SK-N-SH (cell line): ENCODE measurements around the gene SNX17.

Experiments used
- CHD2 ChIP-seq: fragments of 150-350 bp; IDR thresholded peaks from 2 replicates; pipeline ENCODE4 v1.6.1; 2018; ENCODE audit warnings: low read length; ENCODE audit not compliant: partially characterized antibody
- FOXJ3 ChIP-seq: sonication (generic); formaldehyde crosslinking; IDR thresholded peaks from 2 replicates; pipeline ENCODE4 v1.5.1; 2020; ENCODE audit warnings: mild to moderate bottlenecking, missing genetic modification reagents
- FOXM1 ChIP-seq: IDR thresholded peaks from 2 replicates; pipeline ENCODE4 v1.4.0; 2012; ENCODE audit warnings: low read depth, mild to moderate bottlenecking
- GATA2 ChIP-seq: sonication (generic); formaldehyde crosslinking; IDR thresholded peaks from 2 replicates; pipeline ENCODE4 v1.5.0; 2020; ENCODE audit warnings: mild to moderate bottlenecking, missing genetic modification reagents
- POLR2AphosphoS5 ChIP-seq: IDR thresholded peaks from 2 replicates; pipeline ENCODE4 v1.6.1; 2012; ENCODE audit warnings: low read depth, low read length
- TF ChIP-seq, protein P1 (sequence below): fragments of 200-600 bp; sonication (generic); IDR thresholded peaks from 2 replicates; pipeline ENCODE4 v1.6.1; 2017; ENCODE audit warnings: antibody characterized with exemption, mild to moderate bottlenecking, moderate library complexity
- TF ChIP-seq, protein P2 (sequence below): IDR thresholded peaks from 2 replicates; pipeline ENCODE4 v1.4.0; 2012; ENCODE audit warnings: low read depth, borderline replicate concordance
- TF ChIP-seq, protein P3 (sequence below): IDR thresholded peaks from 2 replicates; pipeline ENCODE4; 2012

DNA sequence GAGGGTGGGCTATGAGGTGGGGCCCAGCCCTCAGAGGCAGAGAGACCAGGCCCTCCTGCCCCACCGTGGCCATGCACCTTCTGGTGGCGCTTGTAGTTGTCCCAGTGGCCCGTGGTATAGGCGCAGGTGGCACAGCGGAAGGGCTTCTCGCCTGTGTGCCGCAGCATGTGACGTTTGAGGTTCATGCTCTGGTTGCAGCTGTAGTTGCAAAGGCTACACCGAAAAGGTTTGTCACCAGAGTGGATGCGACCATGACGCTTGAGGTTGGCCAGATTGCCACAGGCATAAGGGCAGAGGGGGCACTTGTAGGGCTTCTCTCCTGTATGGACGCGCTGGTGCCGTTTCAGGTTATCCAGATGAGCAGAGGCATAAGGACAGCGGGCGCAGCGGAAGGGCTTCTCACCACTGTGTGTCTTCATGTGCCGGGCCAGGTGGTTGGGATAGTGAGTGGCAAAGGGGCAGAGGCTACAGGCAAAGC lies 7.2 kb downstream of the SNX17 start:
- TF ChIP-seq FOXJ3 (CRISPR knock-in tag) (no peak), POLR2AphosphoS5 (no peak; the same call in 1 of the 2 replicates), CHD2 (no peak), GATA2 (CRISPR knock-in tag) (no peak), FOXM1 (no peak)
- TF ChIP-seq, protein P1, sequence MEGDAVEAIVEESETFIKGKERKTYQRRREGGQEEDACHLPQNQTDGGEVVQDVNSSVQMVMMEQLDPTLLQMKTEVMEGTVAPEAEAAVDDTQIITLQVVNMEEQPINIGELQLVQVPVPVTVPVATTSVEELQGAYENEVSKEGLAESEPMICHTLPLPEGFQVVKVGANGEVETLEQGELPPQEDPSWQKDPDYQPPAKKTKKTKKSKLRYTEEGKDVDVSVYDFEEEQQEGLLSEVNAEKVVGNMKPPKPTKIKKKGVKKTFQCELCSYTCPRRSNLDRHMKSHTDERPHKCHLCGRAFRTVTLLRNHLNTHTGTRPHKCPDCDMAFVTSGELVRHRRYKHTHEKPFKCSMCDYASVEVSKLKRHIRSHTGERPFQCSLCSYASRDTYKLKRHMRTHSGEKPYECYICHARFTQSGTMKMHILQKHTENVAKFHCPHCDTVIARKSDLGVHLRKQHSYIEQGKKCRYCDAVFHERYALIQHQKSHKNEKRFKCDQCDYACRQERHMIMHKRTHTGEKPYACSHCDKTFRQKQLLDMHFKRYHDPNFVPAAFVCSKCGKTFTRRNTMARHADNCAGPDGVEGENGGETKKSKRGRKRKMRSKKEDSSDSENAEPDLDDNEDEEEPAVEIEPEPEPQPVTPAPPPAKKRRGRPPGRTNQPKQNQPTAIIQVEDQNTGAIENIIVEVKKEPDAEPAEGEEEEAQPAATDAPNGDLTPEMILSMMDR = no peak
- TF ChIP-seq, protein P2, sequence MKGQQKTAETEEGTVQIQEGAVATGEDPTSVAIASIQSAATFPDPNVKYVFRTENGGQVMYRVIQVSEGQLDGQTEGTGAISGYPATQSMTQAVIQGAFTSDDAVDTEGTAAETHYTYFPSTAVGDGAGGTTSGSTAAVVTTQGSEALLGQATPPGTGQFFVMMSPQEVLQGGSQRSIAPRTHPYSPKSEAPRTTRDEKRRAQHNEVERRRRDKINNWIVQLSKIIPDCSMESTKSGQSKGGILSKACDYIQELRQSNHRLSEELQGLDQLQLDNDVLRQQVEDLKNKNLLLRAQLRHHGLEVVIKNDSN = no peak
- TF ChIP-seq, protein P3, sequence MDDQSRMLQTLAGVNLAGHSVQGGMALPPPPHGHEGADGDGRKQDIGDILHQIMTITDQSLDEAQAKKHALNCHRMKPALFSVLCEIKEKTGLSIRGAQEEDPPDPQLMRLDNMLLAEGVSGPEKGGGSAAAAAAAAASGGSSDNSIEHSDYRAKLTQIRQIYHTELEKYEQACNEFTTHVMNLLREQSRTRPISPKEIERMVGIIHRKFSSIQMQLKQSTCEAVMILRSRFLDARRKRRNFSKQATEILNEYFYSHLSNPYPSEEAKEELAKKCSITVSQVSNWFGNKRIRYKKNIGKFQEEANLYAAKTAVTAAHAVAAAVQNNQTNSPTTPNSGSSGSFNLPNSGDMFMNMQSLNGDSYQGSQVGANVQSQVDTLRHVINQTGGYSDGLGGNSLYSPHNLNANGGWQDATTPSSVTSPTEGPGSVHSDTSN = no peak
